Measurements from ENCODE around the gene FAM171A1. TPM values are rescaled to one million over a fixed set of nuclear protein-coding genes. Genes with fewer than 3 reads are reported as not detected.
"Not testable (repeated sequence)": the region's sequence is repeated elsewhere in the genome, so short reads cannot be mapped to it uniquely, and the experiment has no call there.

Gene FAM171A1
- total RNA-seq, 1 donor: 25.0 TPM

- Histone ChIP-seq H3K79me2 (ENCODE audit: insufficient read depth, low read length) (peaks cover 2% of the 10 kb centered on the region), H3K4me1 (ENCODE audit: insufficient read depth, low read length) (no peaks in the 10 kb centered on the region), H3K4me3 (ENCODE audit: insufficient read depth, low read length) (no peak overlapping the region), H3K36me3 (ENCODE audit: insufficient read depth, low read length) (peaks cover 22% of the 10 kb centered on the region), H3K9me3 (ENCODE audit: low read depth, low read length) (no peaks in the 10 kb centered on the region), H3K27ac (ENCODE audit: low read depth, low read length) (no peak overlapping the region), H3K4me2 (ENCODE audit: insufficient read depth, low read length) (no peak overlapping the region), H4K20me1 (ENCODE audit: insufficient read depth, low read length) (no peaks in the 10 kb centered on the region), H2AFZ (ENCODE audit: low read length) (no peak overlapping the region), H3K27me3 (ENCODE audit: insufficient read depth, low read length) (no peaks in the 10 kb centered on the region)
- no peak for DNase-seq (ENCODE audit: insufficient read length, low spot score, missing footprints)
- no peak for TF ChIP-seq CTCF (IDR thresholded peaks at IDR 0.05; ENCODE audit: extremely low read depth, low read depth, low read length)
These were observed 90.6 kb downstream of the FAM171A1 start for GRCh38 chr10:15280462-15280861.

GRCh38 chr10:15279236-15279635, 91.9 kb downstream of the FAM171A1 start:
- H3K27me3 ChIP-seq (ENCODE audit: insufficient read depth, low read length): no peaks in the 10 kb centered on the region
- no peaks in the 10 kb centered on the region for H3K4me1 ChIP-seq (ENCODE audit: insufficient read depth, low read length)
- H3K79me2 ChIP-seq (ENCODE audit: insufficient read depth, low read length): no peaks in the 10 kb centered on the region
- no peaks in the 10 kb centered on the region for H3K9me3 ChIP-seq (ENCODE audit: low read depth, low read length)
- no peak overlapping the region for H3K4me3 ChIP-seq (ENCODE audit: insufficient read depth, low read length)
- H2AFZ ChIP-seq (ENCODE audit: low read length): no peak overlapping the region
- H3K4me2 ChIP-seq (ENCODE audit: insufficient read depth, low read length): no peak overlapping the region
- no peak overlapping the region for H3K27ac ChIP-seq (ENCODE audit: low read depth, low read length)
- no peak for TF ChIP-seq CTCF (IDR thresholded peaks at IDR 0.05; ENCODE audit: extremely low read depth, low read depth, low read length)
- no peaks in the 10 kb centered on the region for H4K20me1 ChIP-seq (ENCODE audit: insufficient read depth, low read length)
- peaks cover 25% of the 10 kb centered on the region for H3K36me3 ChIP-seq (ENCODE audit: insufficient read depth, low read length)
- no peak for DNase-seq (ENCODE audit: insufficient read length, low spot score, missing footprints)

GRCh38 chr10:15278786-15279185, 92.3 kb downstream of the FAM171A1 start:
- no peaks in the 10 kb centered on the region for H3K27me3 ChIP-seq (ENCODE audit: insufficient read depth, low read length)
- H3K27ac ChIP-seq (ENCODE audit: low read depth, low read length): no peak overlapping the region
- H3K36me3 ChIP-seq (ENCODE audit: insufficient read depth, low read length): peaks cover 25% of the 10 kb centered on the region

GRCh38 chr10:15276039-15276438, 95.0 kb downstream of the FAM171A1 start:
- H3K4me2 ChIP-seq (ENCODE audit: insufficient read depth, low read length); H3K9me3 ChIP-seq (ENCODE audit: low read depth, low read length); H3K4me1 ChIP-seq (ENCODE audit: insufficient read depth, low read length); H3K27ac ChIP-seq (ENCODE audit: low read depth, low read length); H3K27me3 ChIP-seq (ENCODE audit: insufficient read depth, low read length); H3K4me3 ChIP-seq (ENCODE audit: insufficient read depth, low read length); DNase-seq (ENCODE audit: insufficient read length, low spot score, missing footprints); H3K79me2 ChIP-seq (ENCODE audit: insufficient read depth, low read length); H2AFZ ChIP-seq (ENCODE audit: low read length); H4K20me1 ChIP-seq (ENCODE audit: insufficient read depth, low read length): not testable (repeated sequence)
- peaks cover 16% of the 10 kb centered on the region for H3K36me3 ChIP-seq (ENCODE audit: insufficient read depth, low read length)

More at GRCh38 chr10:15278786-15279185, 92.3 kb downstream of the FAM171A1 start:
- Histone ChIP-seq H3K4me1 (ENCODE audit: insufficient read depth, low read length) (no peaks in the 10 kb centered on the region), H3K79me2 (ENCODE audit: insufficient read depth, low read length) (no peaks in the 10 kb centered on the region), H3K9me3 (ENCODE audit: low read depth, low read length) (no peaks in the 10 kb centered on the region), H3K4me2 (ENCODE audit: insufficient read depth, low read length) (no peak overlapping the region), H3K4me3 (ENCODE audit: insufficient read depth, low read length) (no peak overlapping the region), H2AFZ (ENCODE audit: low read length) (no peak overlapping the region), H4K20me1 (ENCODE audit: insufficient read depth, low read length) (no peaks in the 10 kb centered on the region)
- no peak for TF ChIP-seq CTCF (IDR thresholded peaks at IDR 0.05; ENCODE audit: extremely low read depth, low read depth, low read length)
- no peak for DNase-seq (ENCODE audit: insufficient read length, low spot score, missing footprints)

- not testable (repeated sequence) for H3K27ac ChIP-seq (ENCODE audit: low read depth, low read length); H2AFZ ChIP-seq (ENCODE audit: low read length); H3K9me3 ChIP-seq (ENCODE audit: low read depth, low read length); H3K27me3 ChIP-seq (ENCODE audit: insufficient read depth, low read length); H3K79me2 ChIP-seq (ENCODE audit: insufficient read depth, low read length); H3K36me3 ChIP-seq (ENCODE audit: insufficient read depth, low read length); DNase-seq (ENCODE audit: insufficient read length, low spot score, missing footprints); H3K4me3 ChIP-seq (ENCODE audit: insufficient read depth, low read length); H4K20me1 ChIP-seq (ENCODE audit: insufficient read depth, low read length); H3K4me2 ChIP-seq (ENCODE audit: insufficient read depth, low read length); H3K4me1 ChIP-seq (ENCODE audit: insufficient read depth, low read length)
These were observed 101.3 kb downstream of the FAM171A1 start for GRCh38 chr10:15269838-15270237.

Measured in osteoblast (primary cell).